ENCODE data around the gene ZNF497. TPM values are rescaled to one million over a fixed set of nuclear protein-coding genes. Genes with fewer than 3 reads are reported as not detected.

Gene ZNF497
- total and polyA plus RNA-seq, 2 donors (not counting 1 experiment from before 2014, with no cell fraction given): 0.03 to 2.5 TPM

Other genes with a start within 250 kb of the ZNF497 start
- 17.2 and 21.1 TPM in 2 replicates for gene ZNF329, start 212.0 kb downstream of the ZNF497 start, total RNA-seq
- gene ZNF329, start 212.0 kb downstream of the ZNF497 start, polyA plus RNA-seq: 6.3 and 6.8 TPM in 2 replicates
- 25.4 and 37.5 TPM in 2 replicates for gene ZNF274, start 179.7 kb downstream of the ZNF497 start, total RNA-seq
- gene ZNF274, start 179.7 kb downstream of the ZNF497 start, polyA plus RNA-seq: 12.8 and 13.9 TPM in 2 replicates
- gene ZNF544, start 133.8 kb downstream of the ZNF497 start, total RNA-seq: 34.4 and 40.8 TPM in 2 replicates
- gene ZNF544, start 133.8 kb downstream of the ZNF497 start, polyA plus RNA-seq: 17.6 and 22.0 TPM in 2 replicates
- 4.9 and 5.6 TPM in 2 replicates for gene ZNF8, start 83.8 kb downstream of the ZNF497 start, total RNA-seq
- 2.3 and 2.6 TPM in 2 replicates for gene ZNF8, start 83.8 kb downstream of the ZNF497 start, polyA plus RNA-seq
- 20.0 and 25.6 TPM in 2 replicates for gene ERVK3-1, start 57.4 kb downstream of the ZNF497 start, total RNA-seq
- gene ERVK3-1, start 57.4 kb downstream of the ZNF497 start, polyA plus RNA-seq: 36.6 and 44.7 TPM in 2 replicates
- 2.3 and 3.0 TPM in 2 replicates for gene ZSCAN22, start 35.8 kb downstream of the ZNF497 start, total RNA-seq
- 2.8 and 3.0 TPM in 2 replicates for gene ZSCAN22, start 35.8 kb downstream of the ZNF497 start, polyA plus RNA-seq
- 3.3 and 12.6 TPM in 2 replicates for gene A1BG, start 9.3 kb downstream of the ZNF497 start, total RNA-seq
- 5.0 and 8.3 TPM in 2 replicates for gene A1BG, start 9.3 kb downstream of the ZNF497 start, polyA plus RNA-seq
- 1.5 and 1.8 TPM in 2 replicates for gene ZNF837, start 18.3 kb upstream of the ZNF497 start, total RNA-seq
- 0.18 and 0.27 TPM in 2 replicates for gene ZNF837, start 18.3 kb upstream of the ZNF497 start, polyA plus RNA-seq
- gene RPS5, start 24.5 kb upstream of the ZNF497 start, total RNA-seq: 2,126 and 2,800 TPM in 2 replicates
- 1,173 and 1,532 TPM in 2 replicates for gene RPS5, start 24.5 kb upstream of the ZNF497 start, polyA plus RNA-seq
- under 0.01 TPM in 1 of 2 replicates, not detected in the other for gene RNF225, start 32.9 kb upstream of the ZNF497 start, total RNA-seq
- not detected in 2 replicates for gene RNF225, start 32.9 kb upstream of the ZNF497 start, polyA plus RNA-seq
- gene ZNF584, start 45.9 kb upstream of the ZNF497 start, total RNA-seq: 16.9 and 18.8 TPM in 2 replicates
- gene ZNF584, start 45.9 kb upstream of the ZNF497 start, polyA plus RNA-seq: 11.7 and 14.6 TPM in 2 replicates
- 9.5 and 14.5 TPM in 2 replicates for gene ZNF132, start 77.4 kb upstream of the ZNF497 start, total RNA-seq
- 2.2 and 4.1 TPM in 2 replicates for gene ZNF132, start 77.4 kb upstream of the ZNF497 start, polyA plus RNA-seq
- 8.9 and 9.0 TPM in 2 replicates for gene ZNF324B, start 88.9 kb upstream of the ZNF497 start, total RNA-seq
- 2.1 and 2.5 TPM in 2 replicates for gene ZNF324B, start 88.9 kb upstream of the ZNF497 start, polyA plus RNA-seq
- 11.8 and 14.2 TPM in 2 replicates for gene ZNF324, start 104.3 kb upstream of the ZNF497 start, total RNA-seq
- 3.9 and 4.1 TPM in 2 replicates for gene ZNF324, start 104.3 kb upstream of the ZNF497 start, polyA plus RNA-seq
- gene ZNF446, start 113.6 kb upstream of the ZNF497 start, total RNA-seq: 8.2 and 9.4 TPM in 2 replicates
- gene ZNF446, start 113.6 kb upstream of the ZNF497 start, polyA plus RNA-seq: 2.4 and 2.5 TPM in 2 replicates
- gene SLC27A5, start 149.2 kb upstream of the ZNF497 start, total RNA-seq: 6.7 and 10.1 TPM in 2 replicates
- gene SLC27A5, start 149.2 kb upstream of the ZNF497 start, polyA plus RNA-seq: 5.2 and 7.3 TPM in 2 replicates
- 4.9 and 5.9 TPM in 2 replicates for gene ZBTB45, start 157.1 kb upstream of the ZNF497 start, total RNA-seq
- 3.1 and 4.3 TPM in 2 replicates for gene ZBTB45, start 157.1 kb upstream of the ZNF497 start, polyA plus RNA-seq
- 293 and 325 TPM in 2 replicates for gene TRIM28, start 181.3 kb upstream of the ZNF497 start, total RNA-seq
- 160 and 273 TPM in 2 replicates for gene TRIM28, start 181.3 kb upstream of the ZNF497 start, polyA plus RNA-seq
- gene CHMP2A, start 192.4 kb upstream of the ZNF497 start, total RNA-seq: 146 and 167 TPM in 2 replicates
- 215 and 269 TPM in 2 replicates for gene CHMP2A, start 192.4 kb upstream of the ZNF497 start, polyA plus RNA-seq
- 52.6 and 73.7 TPM in 2 replicates for gene UBE2M, start 195.9 kb upstream of the ZNF497 start, total RNA-seq
- gene UBE2M, start 195.9 kb upstream of the ZNF497 start, polyA plus RNA-seq: 73.6 and 99.9 TPM in 2 replicates
- 13.9 and 14.9 TPM in 2 replicates for gene MZF1, start 210.6 kb upstream of the ZNF497 start, total RNA-seq
- 3.0 and 4.1 TPM in 2 replicates for gene MZF1, start 210.6 kb upstream of the ZNF497 start, polyA plus RNA-seq

All from fibroblast of lung (primary cell).